ENCODE results near the gene ARMS2.

The ARMS2 gene

GRCh38 chr10:122494833-122495232 is 40.4 kb downstream of the ARMS2 start:
- H4K8ac ChIP-seq (ENCODE audit: low read depth, low read length): no peak overlapping the region
- H3K4me1 ChIP-seq (ENCODE audit: control insufficient read depth in 2 of 2, insufficient read depth in 1 of 2, low read depth in 1 of 2, low read length in 2 of 2): peaks cover 7 to 10% of the 10 kb centered on the region in 2 donors
- no peak for DNase-seq (ENCODE audit: low spot score)
- H3K18ac ChIP-seq (ENCODE audit: low read length): no peak overlapping the region
- no peaks in the 10 kb centered on the region for H3K36me3 ChIP-seq (replicated peaks in 1 of 2; ENCODE audit: control insufficient read depth in 2 of 2, insufficient read depth in 2 of 2, low read length in 2 of 2)
- H3K14ac ChIP-seq (ENCODE audit: low read length): no peak overlapping the region
- H2BK5ac ChIP-seq (ENCODE audit: low read length): no peak overlapping the region
- H2BK120ac ChIP-seq (ENCODE audit: low read depth, low read length): no peak overlapping the region
- no peak overlapping the region for H3K23ac ChIP-seq (ENCODE audit: low read depth, low read length, poor library complexity)
- WGBS, 2 donors (ENCODE audit: extremely low coverage in 2 of 2, insufficient read length in 2 of 2, insufficient replicate concordance in 1 of 2): no CpG with 5 or more reads among the region's 14 CpGs
- no peak overlapping the region for H3K4ac ChIP-seq (ENCODE audit: low read length)
- no peak overlapping the region for H3K27ac ChIP-seq (replicated peaks; ENCODE audit: low read length)
- H2AK5ac ChIP-seq (ENCODE audit: low read depth, low read length): peak overlapping the region; percentile 34
- H3K79me1 ChIP-seq (ENCODE audit: low read depth, low read length): no peaks in the 10 kb centered on the region
- H3K27me3 ChIP-seq (ENCODE audit: control insufficient read depth in 3 of 3, insufficient read depth in 3 of 3, low read depth in 1 of 3, low read length in 3 of 3): no peaks in the 10 kb centered on the region
- no peak overlapping the region for H2BK12ac ChIP-seq (ENCODE audit: low read length)
- H3K4me2 ChIP-seq (ENCODE audit: insufficient read depth, low read length, poor library complexity, severe bottlenecking): no peak overlapping the region
- peak overlapping the region; percentile 22 for H2BK15ac ChIP-seq (ENCODE audit: low read length)
- H3K9ac ChIP-seq (ENCODE audit: low read depth, low read length, poor library complexity): no peak overlapping the region
- no peak overlapping the region for H3K4me3 ChIP-seq (ENCODE audit: low read length in 2 of 2)
- no peaks in the 10 kb centered on the region for H3K9me3 ChIP-seq (replicated peaks in 1 of 2; ENCODE audit: control insufficient read depth in 2 of 2, insufficient read depth in 1 of 2, low read depth in 1 of 2, low read length in 2 of 2)
- no peak overlapping the region for H4K91ac ChIP-seq (ENCODE audit: low read depth, low read length, poor library complexity)
- H2AFZ ChIP-seq (ENCODE audit: low read length): no peak overlapping the region

- Histone ChIP-seq H3K9me3 (replicated peaks in 1 of 2; ENCODE audit: control insufficient read depth in 2 of 2, insufficient read depth in 1 of 2, low read depth in 1 of 2, low read length in 2 of 2) (no peaks in the 10 kb centered on the region), H3K18ac (ENCODE audit: low read length) (no peak overlapping the region), H2AK5ac (ENCODE audit: low read depth, low read length) (no peak overlapping the region), H3K27me3 (ENCODE audit: control insufficient read depth in 3 of 3, insufficient read depth in 3 of 3, low read depth in 1 of 3, low read length in 3 of 3) (no peaks in the 10 kb centered on the region), H3K9ac (ENCODE audit: low read depth, low read length, poor library complexity) (no peak overlapping the region), H2BK12ac (ENCODE audit: low read length) (no peak overlapping the region), H3K4ac (ENCODE audit: low read length) (no peak overlapping the region), H2BK15ac (ENCODE audit: low read length) (no peak overlapping the region), H3K27ac (replicated peaks; ENCODE audit: low read length) (no peak overlapping the region), H3K79me1 (ENCODE audit: low read depth, low read length) (no peaks in the 10 kb centered on the region), H3K23ac (ENCODE audit: low read depth, low read length, poor library complexity) (no peak overlapping the region), H3K14ac (ENCODE audit: low read length) (no peak overlapping the region), H3K4me1 (ENCODE audit: control insufficient read depth in 2 of 2, insufficient read depth in 1 of 2, low read depth in 1 of 2, low read length in 2 of 2) (peaks cover 7 to 10% of the 10 kb centered on the region in 2 donors), H3K4me3 (ENCODE audit: low read length in 2 of 2) (no peak overlapping the region), H3K4me2 (ENCODE audit: insufficient read depth, low read length, poor library complexity, severe bottlenecking) (no peak overlapping the region), H2BK120ac (ENCODE audit: low read depth, low read length) (no peak overlapping the region), H2AFZ (ENCODE audit: low read length) (no peak overlapping the region), H2BK5ac (ENCODE audit: low read length) (no peak overlapping the region), H4K8ac (ENCODE audit: low read depth, low read length) (no peak overlapping the region), H3K36me3 (replicated peaks in 1 of 2; ENCODE audit: control insufficient read depth in 2 of 2, insufficient read depth in 2 of 2, low read length in 2 of 2) (no peaks in the 10 kb centered on the region), H4K91ac (ENCODE audit: low read depth, low read length, poor library complexity) (no peak overlapping the region)
- WGBS, 2 donors (ENCODE audit: extremely low coverage in 2 of 2, insufficient read length in 2 of 2, insufficient replicate concordance in 1 of 2): no CpG with 5 or more reads among the region's 12 CpGs
- DNase-seq (ENCODE audit: low spot score): no peak
These were observed 41.2 kb downstream of the ARMS2 start for GRCh38 chr10:122495406-122496340.

GRCh38 chr10:122497241-122497640 is 42.8 kb downstream of the ARMS2 start:
- Histone ChIP-seq H3K4me2 (ENCODE audit: insufficient read depth, low read length, poor library complexity, severe bottlenecking) (no peak overlapping the region), H3K27me3 (ENCODE audit: control insufficient read depth in 3 of 3, insufficient read depth in 3 of 3, low read depth in 1 of 3, low read length in 3 of 3) (no peaks in the 10 kb centered on the region), H2AFZ (ENCODE audit: low read length) (no peak overlapping the region), H3K27ac (replicated peaks; ENCODE audit: low read length) (no peak overlapping the region), H3K4me1 (ENCODE audit: control insufficient read depth in 2 of 2, insufficient read depth in 1 of 2, low read depth in 1 of 2, low read length in 2 of 2) (peaks cover 2 to 3% of the 10 kb centered on the region in 2 donors), H3K4me3 (ENCODE audit: low read length in 2 of 2) (no peak overlapping the region), H3K4ac (ENCODE audit: low read length) (no peak overlapping the region), H3K14ac (ENCODE audit: low read length) (no peak overlapping the region), H3K9ac (ENCODE audit: low read depth, low read length, poor library complexity) (no peak overlapping the region), H2AK5ac (ENCODE audit: low read depth, low read length) (no peak overlapping the region), H4K8ac (ENCODE audit: low read depth, low read length) (no peak overlapping the region), H2BK15ac (ENCODE audit: low read length) (no peak overlapping the region), H2BK5ac (ENCODE audit: low read length) (no peak overlapping the region), H3K36me3 (replicated peaks in 1 of 2; ENCODE audit: control insufficient read depth in 2 of 2, insufficient read depth in 2 of 2, low read length in 2 of 2) (no peaks in the 10 kb centered on the region), H3K23ac (ENCODE audit: low read depth, low read length, poor library complexity) (no peak overlapping the region), H2BK120ac (ENCODE audit: low read depth, low read length) (no peak overlapping the region), H4K91ac (ENCODE audit: low read depth, low read length, poor library complexity) (no peak overlapping the region), H3K79me1 (ENCODE audit: low read depth, low read length) (no peaks in the 10 kb centered on the region), H3K9me3 (replicated peaks in 1 of 2; ENCODE audit: control insufficient read depth in 2 of 2, insufficient read depth in 1 of 2, low read depth in 1 of 2, low read length in 2 of 2) (no peaks in the 10 kb centered on the region), H2BK12ac (ENCODE audit: low read length) (no peak overlapping the region), H3K18ac (ENCODE audit: low read length) (no peak overlapping the region)
- no peak for DNase-seq (ENCODE audit: low spot score)
- no CpG with 5 or more reads among the region's 2 CpGs for WGBS, 2 donors (ENCODE audit: extremely low coverage in 2 of 2, insufficient read length in 2 of 2, insufficient replicate concordance in 1 of 2)

- no peak overlapping the region for H3K14ac ChIP-seq (ENCODE audit: low read length)
- no peaks in the 10 kb centered on the region for H3K27me3 ChIP-seq (ENCODE audit: control insufficient read depth in 3 of 3, insufficient read depth in 3 of 3, low read depth in 1 of 3, low read length in 3 of 3)
- no peak overlapping the region for H3K4me3 ChIP-seq (ENCODE audit: low read length in 2 of 2)
- no peak overlapping the region for H3K27ac ChIP-seq (replicated peaks; ENCODE audit: low read length)
- no peak overlapping the region for H2AFZ ChIP-seq (ENCODE audit: low read length)
- H4K91ac ChIP-seq (ENCODE audit: low read depth, low read length, poor library complexity): no peak overlapping the region
- H3K9me3 ChIP-seq (replicated peaks in 1 of 2; ENCODE audit: control insufficient read depth in 2 of 2, insufficient read depth in 1 of 2, low read depth in 1 of 2, low read length in 2 of 2): no peaks in the 10 kb centered on the region
- H2AK5ac ChIP-seq (ENCODE audit: low read depth, low read length): no peak overlapping the region
- no peak overlapping the region for H3K18ac ChIP-seq (ENCODE audit: low read length)
- H2BK12ac ChIP-seq (ENCODE audit: low read length): no peak overlapping the region
- H3K79me1 ChIP-seq (ENCODE audit: low read depth, low read length): no peaks in the 10 kb centered on the region
- WGBS, 2 donors (ENCODE audit: extremely low coverage in 2 of 2, insufficient read length in 2 of 2, insufficient replicate concordance in 1 of 2): no CpG with 5 or more reads among the region's 5 CpGs
- H3K23ac ChIP-seq (ENCODE audit: low read depth, low read length, poor library complexity): no peak overlapping the region
- no peak overlapping the region for H2BK5ac ChIP-seq (ENCODE audit: low read length)
- no peaks in the 10 kb centered on the region for H3K36me3 ChIP-seq (replicated peaks in 1 of 2; ENCODE audit: control insufficient read depth in 2 of 2, insufficient read depth in 2 of 2, low read length in 2 of 2)
- no peak overlapping the region for H4K8ac ChIP-seq (ENCODE audit: low read depth, low read length)
- H3K4ac ChIP-seq (ENCODE audit: low read length): no peak overlapping the region
- no peak overlapping the region for H2BK15ac ChIP-seq (ENCODE audit: low read length)
- H3K4me2 ChIP-seq (ENCODE audit: insufficient read depth, low read length, poor library complexity, severe bottlenecking): no peak overlapping the region
- H3K9ac ChIP-seq (ENCODE audit: low read depth, low read length, poor library complexity): no peak overlapping the region
- no peak overlapping the region for H2BK120ac ChIP-seq (ENCODE audit: low read depth, low read length)
- DNase-seq (ENCODE audit: low spot score): no peak
- H3K4me1 ChIP-seq (ENCODE audit: control insufficient read depth in 2 of 2, insufficient read depth in 1 of 2, low read depth in 1 of 2, low read length in 2 of 2): peaks cover 0 to 2% of the 10 kb centered on the region in 2 donors
These were observed 44.1 kb downstream of the ARMS2 start for GRCh38 chr10:122498521-122498920.

Data from neuronal stem cell (in vitro differentiated cells).